Heart left ventricle (tissue), 13 donors: ENCODE measurements around the gene TSPAN14.

Source experiments
- CTCF ChIP-seq, 12 donors: fragments of 200-600 bp; sonication (generic) in 4 of 12; IDR thresholded peaks; one replicate each; pipeline versions ENCODE4 v1.5.0 to v1.8.0; 2018 to 2022; ENCODE audit warnings: antibody characterized with exemption in 12 of 12, mild to moderate bottlenecking in 5 of 12
- POLR2A ChIP-seq, 2 donors: fragments of 450-650 bp; IDR thresholded peaks; one replicate each; pipeline ENCODE4 v1.6.1; 2017; ENCODE audit warnings: antibody characterized with exemption in 2 of 2, mild to moderate bottlenecking in 2 of 2, moderate library complexity in 2 of 2
- donor health status: ischemic (EF 13 %, LVEDD 7.1; RV severe dilation, severe dysfunction).
- donor health status: DM: no; HTN: yes; CAD: no.
- donor health status: DM: no; HTN: no; CAD: no.
- donor health status: ischemic (EF 25% LVEDD 6.9; RV normal size, moderate dysfunction).
- donor health status: ischemic (EF 25% LVEDD 5.7; RV mildly dilated, moderate dysfunction).
- donor health status: ischemic (EF 35%, LVEDD 5.7; RV mildly dilated, moderate dysfunction).
- donor health status: nonischemic (EF 11% LVEDD 7.7; RV severe dilation, severe dysfunction).
- donor health status: DM: yes; HTN: yes; CAD: no.
- donor health status: PGD.
- donor health status: ischemic (EF 29% LVEDD 5.4; RV normal size, mild dysfunction).
- donor health status: nonischemic (EF 23%, LVEDD 6.1; RV moderate dilation, normal function).

GRCh38 chr10:80518807-80519360, 64.8 kb downstream of the TSPAN14 start:
- no peak for TF ChIP-seq CTCF (IDR thresholded peaks at IDR 0.05)
- TF ChIP-seq POLR2A (IDR thresholded peaks at IDR 0.05), result no peak
